Measurements from ENCODE around the gene NIT1.
A peak's percentile ranks its signal among the peaks of the same experiment; 100 is the strongest.

Gene NIT1, protein sequence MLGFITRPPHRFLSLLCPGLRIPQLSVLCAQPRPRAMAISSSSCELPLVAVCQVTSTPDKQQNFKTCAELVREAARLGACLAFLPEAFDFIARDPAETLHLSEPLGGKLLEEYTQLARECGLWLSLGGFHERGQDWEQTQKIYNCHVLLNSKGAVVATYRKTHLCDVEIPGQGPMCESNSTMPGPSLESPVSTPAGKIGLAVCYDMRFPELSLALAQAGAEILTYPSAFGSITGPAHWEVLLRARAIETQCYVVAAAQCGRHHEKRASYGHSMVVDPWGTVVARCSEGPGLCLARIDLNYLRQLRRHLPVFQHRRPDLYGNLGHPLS

DNA sequence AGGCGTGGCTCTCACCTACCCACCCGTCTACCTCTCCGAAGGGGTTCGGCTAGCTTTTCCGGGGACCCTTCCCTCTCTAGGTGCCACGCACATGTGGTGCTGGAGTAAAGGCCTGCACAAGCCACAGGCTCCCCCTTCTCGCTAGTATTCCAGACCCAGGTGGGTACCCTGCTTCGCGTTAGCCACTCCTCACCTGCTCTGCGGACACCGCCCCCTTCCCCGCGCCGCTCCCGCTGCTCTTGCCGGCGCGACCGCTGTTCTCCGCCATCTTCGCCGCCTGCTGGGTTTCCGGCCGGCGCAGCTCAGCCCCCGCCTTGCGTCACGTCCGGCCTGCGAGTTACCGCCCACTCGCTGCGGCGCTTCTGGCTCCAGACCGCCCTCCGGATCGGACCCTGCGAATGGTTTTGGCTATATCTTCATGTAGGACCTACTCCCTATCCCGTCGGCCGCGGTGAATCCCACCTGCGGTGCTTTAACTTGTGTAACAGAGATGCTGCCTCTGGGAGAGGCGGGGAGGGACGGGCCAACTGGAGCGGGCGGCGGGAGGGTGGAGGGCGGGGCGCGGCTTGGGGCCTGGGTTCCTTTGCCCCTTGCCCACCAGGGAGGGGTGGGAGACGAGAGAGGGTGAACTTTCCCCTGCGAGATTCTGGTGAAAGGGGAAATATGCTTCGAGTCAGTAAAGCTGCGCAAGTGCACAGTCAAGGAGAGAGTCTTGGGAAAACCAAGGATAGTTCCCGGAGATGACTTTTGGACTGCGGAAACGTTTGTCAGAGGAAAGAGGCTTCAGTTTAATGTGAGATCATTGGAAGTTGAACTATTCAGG lies at the start of gene NIT1, which contains the start of gene PFDN2:
Gene NIT1 (plus strand): TSS at position 347 of the 823 bp plus-strand sequence. CDS start 72 bp downstream, at position 419.
Gene PFDN2 (minus strand): TSS at position 279 of the 823 bp plus-strand sequence. CDS start 11 bp downstream, at position 268.
- DNase-seq, result peak; percentile 76

DNA sequence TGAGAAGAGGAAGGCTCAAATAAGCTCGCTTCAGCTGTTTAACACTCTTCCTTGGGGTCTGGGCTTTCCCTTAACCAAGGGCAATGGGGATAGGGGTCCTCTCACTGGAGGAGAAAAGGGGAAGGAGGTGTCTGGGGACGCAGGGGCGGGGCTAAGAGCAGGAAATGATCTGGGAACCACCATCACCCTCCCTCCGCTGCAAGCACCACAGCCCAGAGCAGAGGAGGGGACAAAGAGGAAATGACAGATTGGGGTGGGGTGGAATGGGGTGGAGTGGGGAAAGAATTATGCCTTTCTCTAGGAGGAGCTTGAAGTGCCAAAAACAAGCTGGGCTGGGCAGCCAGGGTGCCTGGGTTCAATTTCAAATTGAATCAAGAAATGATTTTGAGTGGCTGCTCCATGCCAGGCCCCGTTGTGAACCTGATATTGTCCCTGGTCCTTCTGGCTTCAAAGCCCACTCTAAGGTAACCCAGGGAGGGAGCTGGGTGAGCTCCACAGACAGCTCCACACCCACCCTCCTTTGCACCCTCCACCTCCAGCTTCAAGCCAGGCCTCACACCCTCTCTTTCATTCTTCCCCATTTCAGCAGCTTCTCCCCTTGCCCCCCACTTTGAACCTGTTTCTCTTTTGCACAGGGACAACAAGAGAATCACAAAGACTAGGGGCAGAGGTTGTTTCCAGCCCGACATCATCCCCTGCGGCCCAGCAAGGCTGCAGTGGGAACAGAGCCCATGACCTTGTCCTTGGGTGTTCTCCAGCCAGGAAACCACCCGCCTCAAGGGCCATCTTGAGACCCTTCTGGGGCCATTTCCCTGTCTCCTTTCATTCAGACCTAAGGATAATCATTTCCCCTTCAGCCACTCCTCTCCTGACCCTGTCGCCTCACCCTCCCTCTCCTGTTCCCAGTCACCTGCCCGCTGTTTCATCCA lies 49.3 kb upstream of the NIT1 start:
- no peak for DNase-seq

- DNase-seq, result no peak
These were observed 48.7 kb upstream of the NIT1 start for GRCh38 chr1:161069241-161069640.

- DNase-seq, result no peak
These were observed 48.1 kb upstream of the NIT1 start, which contains the start of gene ARHGAP30 for GRCh38 chr1:161069731-161070270. Gene ARHGAP30 (minus strand): TSS chr1:161069891. CDS start chr1:161069624, 267 bp downstream.

- DNase-seq, result no peak
These were observed 47.1 kb upstream of the NIT1 start for GRCh38 chr1:161070761-161071160.

GRCh38 chr1:161071886-161072371 lies 46.0 kb upstream of the NIT1 start:
- peak; percentile 4 for DNase-seq

GRCh38 chr1:161072751-161073449 lies 45.0 kb upstream of the NIT1 start:
- no peak for DNase-seq

GRCh38 chr1:161073474-161074121 lies 44.3 kb upstream of the NIT1 start:
- DNase-seq, result no peak

DNA sequence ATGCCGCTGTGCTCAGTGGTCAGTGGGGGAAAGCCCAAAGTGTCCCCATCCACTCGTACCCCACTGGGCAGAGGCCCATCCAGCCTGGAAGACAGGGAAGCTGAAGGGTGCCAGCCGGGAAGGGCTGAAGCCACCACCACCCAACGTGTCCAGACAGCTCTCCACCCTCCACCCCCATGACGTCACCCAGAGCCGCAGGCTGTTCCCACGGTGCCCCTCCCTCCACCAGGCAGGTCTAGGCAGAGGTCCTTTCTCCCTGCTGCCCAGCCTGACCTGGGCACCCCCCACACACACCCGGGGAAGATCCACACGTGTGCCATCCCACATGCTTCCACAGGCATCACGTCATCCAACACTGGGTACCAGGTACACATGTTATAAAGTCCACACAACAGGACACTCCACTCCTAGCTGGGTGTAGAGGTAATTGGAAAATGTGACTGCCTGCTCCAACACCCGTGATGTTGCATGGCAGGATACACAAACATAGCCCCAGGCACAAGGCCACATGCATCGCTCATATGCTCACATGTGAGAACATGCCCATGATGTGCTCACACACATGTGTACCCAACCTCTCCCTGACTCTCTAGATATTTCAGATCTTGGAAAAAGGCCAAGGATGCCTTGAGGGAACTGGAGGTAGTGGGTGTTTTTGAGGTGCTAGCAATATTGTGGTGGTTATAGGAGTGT lies 43.1 kb upstream of the NIT1 start:
- no peak for DNase-seq

DNA sequence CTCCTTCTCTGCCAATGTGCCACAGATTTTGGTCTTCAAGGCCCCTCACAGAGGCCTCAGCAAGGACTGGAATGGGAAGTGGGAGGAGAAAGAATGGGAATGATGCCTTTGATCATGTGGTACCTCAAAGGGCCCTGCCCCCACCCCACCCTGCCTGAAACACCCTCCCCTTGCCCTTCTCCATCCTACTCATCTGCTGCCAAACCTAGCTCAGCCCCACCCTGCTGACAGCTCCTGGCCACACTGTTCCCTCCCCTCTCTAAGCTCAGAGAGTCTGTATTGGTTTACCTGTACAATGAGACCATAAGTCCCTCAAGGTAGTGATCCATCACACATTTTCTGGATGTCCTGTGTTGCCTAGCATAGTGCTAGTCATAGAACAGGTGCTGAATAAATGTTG lies 41.5 kb upstream of the NIT1 start:
- DNase-seq, result no peak

DNA sequence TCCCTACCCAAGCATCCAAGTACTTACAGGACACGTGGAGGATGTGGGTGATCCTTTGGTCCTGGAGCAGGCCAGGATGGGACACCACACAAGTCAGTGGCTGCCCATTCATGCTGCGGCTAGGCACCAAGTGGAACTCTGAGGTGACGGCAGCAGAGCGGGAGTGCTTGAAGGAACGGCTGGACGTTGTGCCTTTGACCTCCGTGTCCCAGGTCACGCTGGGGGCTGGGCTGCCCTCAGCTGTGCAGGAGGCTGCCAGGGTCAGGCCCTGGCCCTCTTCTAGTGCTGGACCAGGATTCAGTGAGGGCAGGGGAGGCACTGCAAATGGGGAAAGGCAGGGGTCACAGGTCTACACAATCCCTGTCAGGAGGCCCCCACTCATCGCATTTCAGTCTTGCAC lies 40.5 kb upstream of the NIT1 start:
- DNase-seq, result no peak

- DNase-seq, result no peak
These were observed 38.3 kb upstream of the NIT1 start for GRCh38 chr1:161079436-161080110.

- no peak for DNase-seq
These were observed 37.2 kb upstream of the NIT1 start for GRCh38 chr1:161080441-161081405.

- no peak for DNase-seq
These were observed 36.4 kb upstream of the NIT1 start for GRCh38 chr1:161081519-161081918.

DNA sequence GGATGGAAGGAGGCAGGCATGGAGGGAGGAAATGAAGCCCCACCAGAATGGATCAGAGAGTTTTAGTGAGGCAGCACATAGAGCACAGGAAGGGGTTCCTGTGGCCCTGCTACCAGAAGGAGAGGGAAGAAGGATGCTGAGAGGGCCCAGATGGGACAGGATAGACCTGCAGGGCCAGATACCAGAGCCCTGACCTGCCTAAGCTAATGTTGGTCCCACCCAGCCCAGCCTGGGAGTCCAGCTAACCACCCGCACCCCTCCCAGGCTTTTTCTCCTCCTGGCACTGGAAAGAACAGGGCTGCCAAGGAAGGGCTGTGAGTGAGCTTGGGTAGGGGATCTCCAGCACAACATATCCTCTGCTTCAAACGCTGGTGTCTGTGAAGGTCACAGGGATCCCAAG lies 35.4 kb upstream of the NIT1 start:
- DNase-seq, result no peak

GRCh38 chr1:161082996-161083747 lies 34.7 kb upstream of the NIT1 start:
- DNase-seq, result no peak

DNA sequence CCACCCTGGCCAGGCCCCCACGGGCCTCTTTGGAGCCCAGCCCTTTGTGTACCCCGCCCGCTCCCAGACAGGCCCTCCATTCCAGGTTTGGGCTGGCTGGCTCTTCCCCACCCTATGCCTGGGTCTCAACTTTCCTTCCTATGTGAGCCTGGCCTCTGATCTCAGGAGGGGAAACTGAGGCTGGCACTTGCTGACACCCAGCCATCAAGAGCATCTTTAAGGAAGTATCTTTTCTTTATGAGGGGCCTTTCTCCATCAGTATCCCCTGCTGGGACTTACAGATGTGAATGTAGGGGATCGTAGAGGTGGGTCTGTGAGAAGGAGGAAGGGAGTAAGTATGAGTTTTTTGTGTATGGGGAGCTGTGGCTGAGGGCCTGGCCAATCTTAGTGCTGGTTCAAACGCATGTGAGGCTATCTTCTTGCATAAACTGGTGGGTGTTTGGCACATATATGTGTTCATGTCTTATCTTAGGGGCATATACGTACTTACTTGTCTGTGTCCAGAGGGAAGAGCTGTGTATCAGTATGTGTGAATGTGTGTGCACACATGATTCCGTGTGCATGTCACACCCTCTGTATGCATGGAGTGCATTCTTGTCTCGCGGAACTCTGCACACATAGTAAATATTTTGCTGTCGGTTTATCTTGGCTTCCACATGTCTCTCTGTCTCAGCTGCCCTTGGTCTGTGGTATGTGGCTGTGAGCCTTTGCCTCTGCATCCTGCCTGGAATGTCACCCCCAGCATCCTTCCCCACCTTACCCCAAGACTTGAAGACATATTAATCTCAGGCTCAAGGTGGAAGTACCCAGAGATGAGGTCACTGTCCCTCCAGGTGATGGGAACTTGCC lies 33.9 kb upstream of the NIT1 start:
- no peak for DNase-seq

All from NCI-H1092 (cell line).